Upper lobe of left lung (tissue), 4 donors: ENCODE data around the gene OPCML.

Experiments used
- CTCF ChIP-seq, 6 experiments: fragments of 450-650 bp in 4 of 6; fragments of 200-600 bp in 2 of 6; sonication (generic) in 2 of 6; IDR thresholded peaks; one replicate each; pipeline ENCODE4 v1.5.1; 2016 to 2019; ENCODE audit warnings: antibody characterized with exemption in 6 of 6
- EP300 ChIP-seq, 4 donors: sonication (generic); formaldehyde crosslinking; IDR thresholded peaks; one replicate each; pipeline ENCODE4 v1.5.1; 2017; ENCODE audit warnings: antibody characterized with exemption in 4 of 4, control low read depth in 2 of 4
- POLR2A ChIP-seq, 4 donors: fragments of 450-650 bp; IDR thresholded peaks; one replicate each; pipeline ENCODE4 v1.5.1; 2016 to 2017; ENCODE audit warnings: antibody characterized with exemption in 4 of 4, mild to moderate bottlenecking in 2 of 4
- POLR2AphosphoS5 ChIP-seq, 2 donors: sonication (generic); formaldehyde crosslinking; IDR thresholded peaks; one replicate each; pipeline ENCODE4 v1.5.1; 2017; ENCODE audit warnings: antibody characterized with exemption in 2 of 2

GRCh38 chr11:132631989-132632388, 900.3 kb downstream of the OPCML start:
- TF ChIP-seq CTCF (IDR thresholded peaks at IDR 0.05) (no peak), POLR2A (IDR thresholded peaks at IDR 0.05) (no peak), POLR2AphosphoS5 (IDR thresholded peaks at IDR 0.05) (no peak), EP300 (IDR thresholded peaks at IDR 0.05) (no peak)
